Retinal pigment epithelial cell (primary cell): ENCODE data around the gene ARHGAP27.

ENCODE experiments used
- DNase-seq: peaks from one replicate; pipeline ENCODE4 v3.0.0-alpha.2; 2010; ENCODE audit warnings: low read depth
- H3K4me3 ChIP-seq: 2 replicates; pipeline ENCODE4 v1.5.1; 2011; ENCODE audit warnings: mild to moderate bottlenecking, low read length, control low read depth, moderate library complexity
- CTCF ChIP-seq: conservative IDR thresholded peaks from 2 replicates; pipeline ENCODE4 v1.5.1; 2011; ENCODE audit warnings: low read depth, low read length, control low read depth, inconsistent platforms

ARHGAP27 gene

GRCh38 chr17:45395569-45396415 lies 36.9 kb downstream of the ARHGAP27 start:
- DNase-seq: no peak
- peak overlapping the region; percentile 33 for H3K4me3 ChIP-seq

GRCh38 chr17:45394913-45395568 lies 37.6 kb downstream of the ARHGAP27 start:
- TF ChIP-seq CTCF: peak; percentile 76
- peak overlapping the region; percentile 33 for H3K4me3 ChIP-seq
- peak; percentile 46 for DNase-seq

More at GRCh38 chr17:45395569-45396415, 36.9 kb downstream of the ARHGAP27 start:
- TF ChIP-seq CTCF: no peak

- DNase-seq: no peak
- H3K4me3 ChIP-seq: no peak overlapping the region
- no peak for TF ChIP-seq CTCF
Observed at GRCh38 chr17:45394564-45394912, 38.1 kb downstream of the ARHGAP27 start.

- DNase-seq: no peak
- H3K4me3 ChIP-seq: no peak overlapping the region
- no peak for TF ChIP-seq CTCF
Observed at GRCh38 chr17:45394091-45394490, 38.6 kb downstream of the ARHGAP27 start.

- H3K4me3 ChIP-seq: no peak overlapping the region
- no peak for TF ChIP-seq CTCF
- no peak for DNase-seq
Observed at GRCh38 chr17:45393411-45393810, 39.3 kb downstream of the ARHGAP27 start.

- DNase-seq: no peak
- no peak overlapping the region for H3K4me3 ChIP-seq
- no peak for TF ChIP-seq CTCF
Observed at GRCh38 chr17:45391918-45392317, 40.8 kb downstream of the ARHGAP27 start.

- DNase-seq: no peak
- H3K4me3 ChIP-seq: no peak overlapping the region
- no peak for TF ChIP-seq CTCF
Observed at GRCh38 chr17:45391291-45391690, 41.4 kb downstream of the ARHGAP27 start.
